Fibroblast of skin of right quadriceps (primary cell): ENCODE results near the gene PRKD1.
"Not testable (repeated sequence)": the region's sequence is repeated elsewhere in the genome, so short reads cannot be mapped to it uniquely, and the experiment has no call there.

Source experiments
- DNase-seq: peaks from one replicate; pipeline ENCODE4 v3.0.0-alpha.2; 2013

The PRKD1 gene

GRCh38 chr14:29898470-29898869, 29.2 kb downstream of the PRKD1 start:
- DNase-seq: no peak

- DNase-seq: no peak
Observed at GRCh38 chr14:29897181-29897580, 30.5 kb downstream of the PRKD1 start.

- DNase-seq: no peak
Observed at GRCh38 chr14:29896354-29896821, 31.3 kb downstream of the PRKD1 start.

- no peak for DNase-seq
Observed at GRCh38 chr14:29895591-29896083, 32.0 kb downstream of the PRKD1 start.

- no peak for DNase-seq
Observed at GRCh38 chr14:29893989-29894388, 33.7 kb downstream of the PRKD1 start.

- peak; percentile 14 for DNase-seq
Observed at GRCh38 chr14:29892327-29892726, 35.3 kb downstream of the PRKD1 start.

GRCh38 chr14:29885988-29886387, 41.7 kb downstream of the PRKD1 start:
- DNase-seq: no peak

- peak; percentile 73 for DNase-seq
Observed at GRCh38 chr14:29868000-29868399, 59.6 kb downstream of the PRKD1 start.

- DNase-seq: no peak
Observed at GRCh38 chr14:29865299-29865698, 62.3 kb downstream of the PRKD1 start.

- no peak for DNase-seq
Observed at GRCh38 chr14:29861996-29862395, 65.7 kb downstream of the PRKD1 start.

GRCh38 chr14:29858299-29858698, 69.3 kb downstream of the PRKD1 start:
- no peak for DNase-seq

GRCh38 chr14:29857551-29857950, 70.1 kb downstream of the PRKD1 start:
- DNase-seq: no peak

GRCh38 chr14:29856516-29856915, 71.1 kb downstream of the PRKD1 start:
- DNase-seq: no peak

- DNase-seq: not testable (repeated sequence)
Observed at GRCh38 chr14:29853691-29854090, 74.0 kb downstream of the PRKD1 start.

- DNase-seq: no peak
Observed at GRCh38 chr14:29853272-29853671, 74.4 kb downstream of the PRKD1 start.

- peak; percentile 50 for DNase-seq
Observed at GRCh38 chr14:29851397-29851796, 76.2 kb downstream of the PRKD1 start.

- no peak for DNase-seq
Observed at GRCh38 chr14:29847056-29847380, 80.6 kb downstream of the PRKD1 start.

GRCh38 chr14:29846339-29847055, 81.2 kb downstream of the PRKD1 start:
- DNase-seq: no peak

- DNase-seq: no peak
Observed at GRCh38 chr14:29843981-29844380, 83.7 kb downstream of the PRKD1 start.

- no peak for DNase-seq
Observed at GRCh38 chr14:29842228-29842627, 85.4 kb downstream of the PRKD1 start.

- not testable (repeated sequence) for DNase-seq
Observed at GRCh38 chr14:29840369-29840892, 87.2 kb downstream of the PRKD1 start.

GRCh38 chr14:29839691-29840090, 88.0 kb downstream of the PRKD1 start:
- not testable (repeated sequence) for DNase-seq

GRCh38 chr14:29838752-29839151, 88.9 kb downstream of the PRKD1 start:
- no peak for DNase-seq

- no peak for DNase-seq
Observed at GRCh38 chr14:29836395-29836794, 91.3 kb downstream of the PRKD1 start.

- no peak for DNase-seq
Observed at GRCh38 chr14:29832042-29832441, 95.6 kb downstream of the PRKD1 start.
